Mucosa of rectum (tissue), 2 donors: ENCODE data around the gene TMX1.
A peak's percentile ranks its signal among the peaks of the same experiment; 100 is the strongest.
"Not testable (repeated sequence)": the region's sequence is repeated elsewhere in the genome, so short reads cannot be mapped to it uniquely, and the experiment has no call there.

Source experiments
- H3K27ac ChIP-seq, 2 donors: one replicate each; pipeline ENCODE4 v1.7.0; 2013; ENCODE audit warnings: inconsistent platforms in 2 of 2, low read depth in 2 of 2, low read length in 2 of 2
- H3K27me3 ChIP-seq, 2 donors: one replicate each; pipeline ENCODE4 v1.7.0; 2013; ENCODE audit warnings: low read length in 2 of 2; ENCODE audit not compliant: control insufficient read depth in 2 of 2, insufficient read depth in 2 of 2
- H3K36me3 ChIP-seq, 2 donors: one replicate each; pipeline ENCODE4 v1.7.0; 2013; ENCODE audit warnings: low read length in 2 of 2; ENCODE audit not compliant: control insufficient read depth in 2 of 2, insufficient read depth in 2 of 2
- H3K4me1 ChIP-seq, 2 donors: one replicate each; pipeline ENCODE4 v1.7.0; 2013; ENCODE audit warnings: low read length in 2 of 2, mild to moderate bottlenecking in 1 of 2; ENCODE audit not compliant: control insufficient read depth in 2 of 2, insufficient read depth in 2 of 2
- H3K4me3 ChIP-seq, 2 donors: one replicate each; pipeline ENCODE4 v1.7.0; 2013; ENCODE audit warnings: low read length in 2 of 2
- H3K9ac ChIP-seq, 2 donors: one replicate each; pipeline ENCODE4 v1.7.0; 2013; ENCODE audit warnings: low read length in 2 of 2, low read depth in 1 of 2, mild to moderate bottlenecking in 1 of 2
- H3K9me3 ChIP-seq, 2 donors: one replicate each; pipeline ENCODE4 v1.7.0; 2013; ENCODE audit warnings: low read length in 2 of 2; ENCODE audit not compliant: control insufficient read depth in 2 of 2
- donor health status: healthy.
- donor health status: Normal muscosa, but diverticular disease.

The TMX1 gene

DNA sequence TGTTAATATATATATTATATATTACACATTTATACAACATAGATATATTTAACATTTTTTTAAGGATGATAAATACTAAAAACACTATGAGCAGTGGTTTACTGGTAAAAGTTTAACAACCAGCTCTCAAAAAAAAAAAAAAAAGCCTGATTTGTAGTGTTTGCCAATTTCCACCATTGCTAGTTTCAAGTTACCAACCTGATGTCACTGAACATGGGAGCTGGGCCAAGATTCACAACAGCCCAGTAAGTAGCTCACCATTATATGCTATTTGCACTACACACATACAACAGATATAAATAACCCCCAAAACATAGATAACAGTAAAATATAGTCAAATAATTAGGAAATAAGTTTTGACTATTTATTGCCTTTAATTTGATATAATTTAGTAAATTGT, 28.9 kb upstream of the TMX1 start:
- H3K36me3 ChIP-seq, result no peaks in the 10 kb centered on the region

DNA sequence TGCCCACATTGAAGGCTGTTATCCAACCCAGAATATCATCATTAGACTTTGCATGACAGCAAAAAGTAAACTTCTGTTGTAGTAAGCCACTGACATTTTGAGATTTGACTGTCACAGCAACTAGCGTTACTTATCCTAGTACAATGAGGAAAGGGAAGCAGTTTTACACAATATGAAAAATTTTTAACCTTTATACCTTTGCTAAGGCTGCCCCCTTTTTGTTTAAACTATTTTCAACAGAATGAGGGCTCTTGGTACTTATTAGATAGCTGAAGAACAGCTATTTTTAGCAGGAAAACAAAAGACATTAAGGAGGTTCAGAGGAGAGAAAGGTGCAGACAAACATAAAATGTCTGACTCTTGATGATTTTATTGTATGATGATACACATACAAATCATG, 23.4 kb upstream of the TMX1 start:
- Histone ChIP-seq H3K4me1 (no peaks in the 10 kb centered on the region), H3K27ac (no peak overlapping the region), H3K9me3 (no peaks in the 10 kb centered on the region), H3K36me3 (no peaks in the 10 kb centered on the region), H3K27me3 (no peaks in the 10 kb centered on the region), H3K9ac (no peak overlapping the region), H3K4me3 (no peak overlapping the region)

More for the DNA sequence above, 28.9 kb upstream of the TMX1 start:
- no peaks in the 10 kb centered on the region for H3K27me3 ChIP-seq
- H3K27ac ChIP-seq, result no peak overlapping the region
- H3K4me1 ChIP-seq, result no peaks in the 10 kb centered on the region
- H3K9ac ChIP-seq, result no peak overlapping the region
- no peaks in the 10 kb centered on the region for H3K9me3 ChIP-seq
- H3K4me3 ChIP-seq, result no peak overlapping the region

DNA sequence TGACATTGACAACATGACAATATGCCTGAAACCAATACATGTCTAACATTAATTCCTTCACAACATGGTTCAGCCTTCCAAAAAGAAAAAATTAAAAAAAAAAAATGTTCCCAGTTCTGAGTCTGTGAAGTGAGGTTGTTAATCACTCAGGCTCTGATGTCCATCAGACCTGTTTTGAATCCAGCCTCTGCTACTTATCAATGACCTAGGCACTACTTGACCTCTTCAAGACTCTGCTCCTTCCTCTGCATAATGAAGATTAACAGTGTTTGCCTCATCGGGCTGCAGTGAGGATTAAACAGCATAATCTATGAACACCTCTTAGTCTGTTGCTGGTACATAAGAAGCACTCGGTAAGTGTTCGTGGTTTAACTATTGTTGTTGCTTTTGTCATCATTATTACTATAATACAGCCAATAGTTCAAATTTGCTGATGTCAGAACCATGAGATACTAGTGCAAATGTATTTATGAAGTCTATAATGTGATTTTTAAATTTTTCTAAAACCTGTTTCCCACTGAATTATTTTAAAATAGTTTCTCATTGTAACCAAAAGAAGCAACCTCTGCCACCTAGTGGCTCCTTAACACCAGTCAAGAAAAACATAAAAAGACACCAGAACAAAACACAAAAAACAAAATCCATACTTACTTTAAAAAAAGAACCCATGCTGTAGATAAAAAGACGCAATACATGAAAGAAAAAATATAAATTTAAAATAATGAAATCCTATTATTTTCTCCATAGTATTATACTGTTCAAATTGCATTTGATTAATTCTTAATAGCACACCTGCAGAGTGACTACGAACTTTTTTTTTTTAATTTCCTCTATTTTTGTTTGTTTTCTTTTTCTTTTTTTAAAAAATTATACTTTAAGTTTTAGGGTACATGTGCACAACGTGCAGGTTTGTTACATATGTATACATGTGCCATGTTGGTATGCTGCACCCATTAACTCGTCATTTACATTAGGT, 20.3 kb upstream of the TMX1 start:
- H3K9me3 ChIP-seq, result no peaks in the 10 kb centered on the region
- no peak overlapping the region for H3K4me3 ChIP-seq
- H3K9ac ChIP-seq, result no peak overlapping the region
- H3K27ac ChIP-seq, result no peak overlapping the region
- H3K27me3 ChIP-seq, result no peaks in the 10 kb centered on the region
- H3K4me1 ChIP-seq, result no peaks in the 10 kb centered on the region
- H3K36me3 ChIP-seq, result no peaks in the 10 kb centered on the region

DNA sequence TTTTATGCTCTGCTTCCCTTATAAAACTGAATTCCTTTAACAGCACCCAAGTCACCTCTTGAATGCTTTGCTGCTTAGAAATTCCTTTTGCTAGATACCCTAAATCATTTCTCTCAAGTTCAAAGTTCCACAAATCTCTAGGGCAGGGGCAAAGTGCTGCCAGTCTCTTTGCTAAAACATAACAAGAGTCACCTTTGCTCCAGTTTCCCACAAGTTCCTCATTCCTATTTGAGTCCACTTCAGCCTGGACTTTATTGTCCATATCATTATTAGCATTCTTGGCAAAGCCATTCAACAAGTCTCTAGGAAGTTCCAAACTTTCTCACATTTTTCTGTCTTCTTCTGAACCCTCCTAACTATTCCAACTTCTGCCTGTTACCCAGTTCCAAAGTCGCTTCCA, 16.6 kb upstream of the TMX1 start:
- not testable (repeated sequence) for H3K27ac ChIP-seq, H3K27me3 ChIP-seq, H3K9me3 ChIP-seq, H3K4me1 ChIP-seq, H3K9ac ChIP-seq, H3K4me3 ChIP-seq, H3K36me3 ChIP-seq

DNA sequence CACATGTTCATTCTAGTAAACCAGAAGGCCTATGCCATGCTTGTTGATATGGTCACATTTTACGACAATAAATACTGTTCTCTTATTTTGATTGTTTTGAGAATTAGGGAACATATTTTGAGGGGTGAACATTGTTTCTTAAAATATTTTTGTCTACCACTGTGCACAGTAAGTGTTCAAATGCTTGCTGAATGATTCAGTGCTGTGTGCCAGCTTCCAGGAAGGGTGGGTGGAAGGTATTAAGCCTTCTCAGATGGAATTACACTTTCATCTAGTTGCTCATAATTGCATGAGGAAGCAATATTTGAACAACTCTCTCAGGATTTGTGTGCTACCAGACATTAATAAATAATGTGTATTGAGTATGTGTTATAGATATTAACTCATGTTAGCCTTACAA, 15.5 kb upstream of the TMX1 start:
- no peak overlapping the region for H3K27ac ChIP-seq
- no peaks in the 10 kb centered on the region for H3K4me1 ChIP-seq
- H3K27me3 ChIP-seq, result no peaks in the 10 kb centered on the region
- no peak overlapping the region for H3K4me3 ChIP-seq
- H3K36me3 ChIP-seq, result no peaks in the 10 kb centered on the region
- no peak overlapping the region for H3K9ac ChIP-seq
- no peaks in the 10 kb centered on the region for H3K9me3 ChIP-seq

DNA sequence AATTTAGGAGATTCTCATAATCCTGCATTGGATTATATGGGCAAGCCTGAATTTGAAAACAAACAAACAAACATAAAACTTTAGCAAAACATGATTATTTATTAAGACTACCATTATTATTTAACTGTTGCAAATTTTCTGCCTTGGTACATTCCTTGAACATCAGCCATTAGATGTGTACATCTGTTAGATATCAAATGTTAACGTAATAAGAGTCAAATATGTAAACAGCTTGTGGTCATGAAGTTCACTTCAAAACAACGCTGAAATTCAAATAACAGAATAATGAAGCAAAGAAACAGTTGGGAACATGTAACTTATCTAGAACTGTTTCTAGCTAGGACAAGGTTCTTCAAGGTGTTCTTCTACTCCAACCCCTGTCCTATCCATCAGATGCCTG, 14.3 kb upstream of the TMX1 start:
- no peak overlapping the region for H3K4me3 ChIP-seq
- H3K36me3 ChIP-seq, result no peaks in the 10 kb centered on the region
- no peaks in the 10 kb centered on the region for H3K4me1 ChIP-seq
- H3K27me3 ChIP-seq, result no peaks in the 10 kb centered on the region
- no peak overlapping the region for H3K9ac ChIP-seq
- no peaks in the 10 kb centered on the region for H3K9me3 ChIP-seq
- H3K27ac ChIP-seq, result no peak overlapping the region

DNA sequence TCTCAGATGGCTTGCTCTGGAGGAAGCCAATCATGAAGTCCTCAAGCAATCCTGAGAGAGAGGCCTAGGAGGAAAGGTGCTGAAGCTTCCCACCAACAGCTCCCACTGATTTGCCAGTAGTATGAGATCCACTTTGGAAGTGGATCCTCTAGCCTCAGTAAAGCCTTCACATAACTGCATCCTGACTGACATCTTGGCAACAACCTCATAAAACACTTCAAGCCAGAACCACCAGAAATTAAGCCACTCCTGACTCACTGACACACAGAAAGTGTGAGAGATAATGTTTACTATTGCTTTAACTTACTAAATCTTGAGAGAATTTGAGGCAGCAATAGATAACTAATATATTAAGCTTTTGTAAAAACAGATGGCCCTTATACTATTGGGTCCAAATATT, 11.7 kb upstream of the TMX1 start:
- H3K4me1 ChIP-seq, result no peaks in the 10 kb centered on the region
- H3K36me3 ChIP-seq, result no peaks in the 10 kb centered on the region
- no peak overlapping the region for H3K4me3 ChIP-seq
- no peaks in the 10 kb centered on the region for H3K27me3 ChIP-seq
- no peak overlapping the region for H3K9ac ChIP-seq
- no peaks in the 10 kb centered on the region for H3K9me3 ChIP-seq
- no peak overlapping the region for H3K27ac ChIP-seq

DNA sequence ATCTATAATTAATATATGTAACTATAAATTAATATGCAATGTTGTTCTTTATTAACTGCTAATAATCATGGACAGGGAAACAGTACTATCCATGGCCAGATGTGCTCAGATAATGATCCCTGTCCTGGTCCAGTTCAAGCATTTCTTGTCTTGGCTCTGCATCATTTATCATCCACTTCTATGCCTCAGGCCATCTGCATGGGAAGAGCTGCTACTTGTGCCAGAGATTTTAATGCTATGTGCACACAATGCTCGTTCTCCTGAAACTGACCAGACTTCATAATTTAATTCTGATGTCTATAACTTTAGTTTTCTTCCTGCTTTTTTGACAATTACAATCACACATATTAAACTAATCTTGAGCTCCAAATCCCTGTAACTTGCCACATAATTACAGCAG, 11.2 kb upstream of the TMX1 start:
- Histone ChIP-seq H3K9ac (no peak overlapping the region), H3K27ac (no peak overlapping the region), H3K4me3 (no peak overlapping the region), H3K4me1 (no peaks in the 10 kb centered on the region), H3K9me3 (no peaks in the 10 kb centered on the region), H3K36me3 (no peaks in the 10 kb centered on the region), H3K27me3 (no peaks in the 10 kb centered on the region)

DNA sequence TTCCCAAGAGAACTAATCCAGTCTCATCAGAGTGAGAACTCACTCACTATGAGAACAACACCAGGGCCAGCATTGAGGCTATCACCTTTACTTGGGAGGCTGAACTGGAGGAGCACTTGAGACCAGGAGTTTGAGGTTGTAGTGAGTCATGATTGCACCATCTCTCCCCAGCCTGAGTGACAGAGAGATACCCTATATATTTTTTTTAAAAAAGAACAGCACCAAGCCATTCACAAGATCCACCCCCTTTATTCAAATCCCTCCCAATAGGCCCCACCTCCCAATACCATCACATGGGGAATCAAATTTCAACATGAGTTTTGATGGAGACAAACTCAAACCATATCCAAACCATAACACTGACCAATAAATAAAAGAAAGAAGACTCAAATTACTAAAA, 3.7 kb upstream of the TMX1 start:
- no peak overlapping the region for H3K4me3 ChIP-seq
- no peaks in the 10 kb centered on the region for H3K27me3 ChIP-seq
- H3K36me3 ChIP-seq, result no peaks in the 10 kb centered on the region
- peaks cover 0 to 4% of the 10 kb centered on the region in 2 donors for H3K4me1 ChIP-seq
- no peaks in the 10 kb centered on the region for H3K9me3 ChIP-seq
- no peak overlapping the region for H3K27ac ChIP-seq
- H3K9ac ChIP-seq, result no peak overlapping the region

DNA sequence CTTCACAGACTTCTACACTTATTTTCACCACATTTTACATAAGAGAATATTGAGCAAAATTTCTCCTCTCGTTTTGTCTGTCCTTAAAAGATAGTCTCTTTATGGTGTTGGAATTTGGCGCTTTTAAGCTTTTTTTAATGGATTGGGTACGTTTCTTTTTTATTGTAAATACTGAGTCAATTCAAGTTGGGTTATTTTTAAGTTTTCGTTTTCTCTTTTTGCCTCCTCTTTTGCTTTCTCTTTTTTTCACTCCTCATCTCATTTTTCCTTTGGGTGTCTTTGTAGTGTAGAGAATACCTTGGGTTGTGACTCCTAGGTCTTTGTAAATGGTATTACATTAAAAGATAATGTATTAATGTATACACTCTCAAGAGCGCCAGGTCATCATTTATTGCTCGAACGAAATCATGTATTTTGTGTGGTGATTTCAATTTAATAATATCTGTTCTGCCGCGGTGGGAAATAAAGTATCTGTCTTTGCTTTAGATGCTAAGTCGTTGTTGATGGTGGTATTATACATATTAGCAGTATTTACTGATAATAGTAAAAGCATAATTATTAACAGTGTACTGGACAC, 845 bp downstream of the TMX1 start:
- Histone ChIP-seq H3K9me3 (no peaks in the 10 kb centered on the region), H3K4me3 (peak overlapping the region; percentile 96 to 97), H3K27ac (peak overlapping the region in 1 of 2 donors; percentile 82), H3K9ac (peak overlapping the region; percentile 94 to 98), H3K27me3 (no peaks in the 10 kb centered on the region), H3K4me1 (peaks cover 0 to 4% of the 10 kb centered on the region in 2 donors), H3K36me3 (no peaks in the 10 kb centered on the region)
